ENCODE measurements around the gene CASK.

Gene CASK

GRCh38 chrX:41906515-41907187, 16.7 kb downstream of the CASK start:
- DNase-seq = no peak

DNA sequence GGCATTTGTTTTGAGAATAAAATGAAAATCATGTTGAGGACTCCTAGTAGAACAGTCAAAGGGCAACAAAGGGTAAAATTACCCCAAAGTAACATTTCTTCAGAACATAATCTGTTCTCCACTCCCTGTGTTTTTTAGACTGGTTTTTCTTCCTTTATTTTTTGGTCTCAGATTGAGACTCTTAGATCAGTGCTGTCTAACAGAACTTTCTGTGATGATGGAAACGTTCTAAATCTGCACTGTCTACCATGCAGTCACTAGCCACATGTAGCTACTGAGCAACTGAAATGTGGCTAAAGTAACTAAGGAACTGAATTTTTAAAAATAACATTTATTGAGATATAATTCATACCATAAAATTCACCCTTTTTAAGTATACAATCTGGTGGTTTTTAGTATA, 19.8 kb downstream of the CASK start:
- no peak for DNase-seq

DNA sequence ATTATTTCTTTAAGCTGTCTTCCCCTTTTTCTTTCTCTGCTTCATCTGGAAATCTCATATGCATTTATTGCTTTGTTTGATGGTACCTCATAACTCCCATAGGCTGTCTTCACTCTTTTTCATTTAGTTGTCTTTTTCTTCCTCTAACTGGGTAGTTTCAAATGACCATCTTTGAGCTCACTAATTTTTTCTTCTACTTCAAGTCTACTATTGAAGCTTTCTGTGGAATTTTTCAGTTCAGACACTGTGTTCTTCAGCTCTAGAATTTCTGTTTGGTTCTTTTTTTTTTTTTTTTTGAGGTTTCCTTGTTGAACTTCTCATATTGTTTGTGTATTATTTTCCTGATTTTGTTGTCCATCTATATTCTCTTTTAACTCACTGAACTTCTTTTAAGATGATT, 23.0 kb downstream of the CASK start:
- no peak for DNase-seq

- no peak for DNase-seq
Measured at GRCh38 chrX:41895826-41896225, 27.5 kb downstream of the CASK start.

- DNase-seq = no peak
Measured at GRCh38 chrX:41890026-41890423, 33.3 kb downstream of the CASK start.

GRCh38 chrX:41889317-41890025, 33.9 kb downstream of the CASK start:
- no peak for DNase-seq

DNA sequence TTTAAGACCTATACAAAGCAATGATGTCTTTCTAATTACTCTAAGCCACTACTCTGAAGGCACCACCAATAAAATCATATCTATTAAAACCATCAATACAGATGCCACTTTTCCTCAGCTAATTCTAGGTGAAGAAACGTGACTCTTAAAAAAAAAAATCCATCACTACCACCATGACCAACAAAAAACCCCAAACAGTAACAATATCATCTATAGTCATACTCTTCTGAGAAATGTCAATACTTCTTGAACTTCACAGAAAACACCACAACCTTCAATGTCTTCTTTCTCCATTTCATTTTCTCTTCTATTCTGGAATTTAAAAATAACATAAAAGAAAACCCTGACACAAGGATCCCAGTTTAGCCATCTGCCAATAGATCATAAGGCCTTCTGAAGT, 35.7 kb downstream of the CASK start:
- DNase-seq = no peak

DNA sequence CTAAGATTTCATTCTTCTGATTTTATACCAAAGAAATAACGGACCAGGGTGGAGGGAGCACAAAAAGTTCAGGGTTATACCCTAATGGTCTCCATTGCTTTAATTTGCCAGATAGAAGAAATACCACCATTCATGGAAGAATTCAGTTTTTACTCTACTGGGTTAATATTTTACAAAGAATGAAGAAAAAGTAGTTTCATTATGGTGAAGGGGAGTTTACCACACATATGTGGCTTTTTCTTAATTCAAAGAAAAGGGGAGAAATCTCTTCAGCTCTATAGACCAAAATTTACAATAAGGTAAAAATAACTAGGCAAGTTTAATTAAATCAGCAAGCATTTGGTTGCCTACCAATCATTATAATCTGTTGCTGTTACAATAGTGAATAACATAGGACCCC, 37.6 kb downstream of the CASK start:
- DNase-seq = no peak

GRCh38 chrX:41881166-41881565, 42.2 kb downstream of the CASK start:
- no peak for DNase-seq

GRCh38 chrX:41877167-41877566, 46.2 kb downstream of the CASK start:
- DNase-seq = no peak

GRCh38 chrX:41875142-41875541, 48.2 kb downstream of the CASK start:
- DNase-seq = no peak

DNA sequence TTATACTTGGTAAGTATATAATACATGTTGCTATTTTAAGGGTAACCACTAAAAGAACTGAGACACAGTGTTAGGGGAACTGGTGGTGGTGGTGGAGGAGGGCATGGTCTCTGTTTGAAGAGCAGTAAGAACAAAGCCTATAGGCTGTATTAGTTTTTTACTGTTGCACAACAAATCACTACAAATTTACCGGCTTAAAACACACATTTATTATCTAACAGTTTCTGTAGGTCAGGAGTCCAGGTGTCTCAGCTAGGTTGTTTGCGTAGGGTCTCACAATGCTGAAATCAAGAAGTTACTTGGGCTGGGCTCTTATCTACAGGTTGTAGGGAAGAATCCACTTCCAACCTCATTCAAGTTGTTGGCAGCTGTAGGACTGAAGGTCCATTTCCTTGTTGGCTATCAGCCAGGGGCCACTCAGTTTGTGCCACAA, 52.6 kb downstream of the CASK start:
- no peak for DNase-seq

DNA sequence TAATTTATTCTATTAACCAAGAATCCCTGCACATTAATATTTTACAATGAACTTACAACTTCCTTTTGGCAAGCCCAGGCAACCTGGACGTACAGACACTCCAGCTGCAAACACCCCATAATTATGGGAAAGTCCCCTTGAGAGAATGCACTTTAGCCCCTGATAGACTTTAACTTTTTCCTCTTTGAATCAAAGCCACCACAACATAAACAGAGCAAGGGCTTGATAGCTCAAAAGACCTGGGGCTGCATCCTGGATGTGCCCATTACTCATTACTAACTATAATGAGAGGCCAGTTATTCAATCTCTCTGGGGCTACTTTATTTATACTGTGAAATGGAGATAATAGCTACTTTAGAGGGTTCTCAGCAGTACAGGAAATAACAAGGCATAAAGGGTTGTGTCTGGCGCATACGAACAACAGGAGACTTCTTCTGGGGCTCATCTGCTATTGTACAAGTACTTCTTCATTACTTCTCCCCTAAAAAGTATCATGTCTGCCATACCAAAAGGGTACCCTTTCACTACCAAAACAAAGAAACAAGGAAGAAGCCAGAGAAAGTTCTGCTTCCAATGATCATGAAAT, 54.9 kb downstream of the CASK start:
- DNase-seq = no peak

DNA sequence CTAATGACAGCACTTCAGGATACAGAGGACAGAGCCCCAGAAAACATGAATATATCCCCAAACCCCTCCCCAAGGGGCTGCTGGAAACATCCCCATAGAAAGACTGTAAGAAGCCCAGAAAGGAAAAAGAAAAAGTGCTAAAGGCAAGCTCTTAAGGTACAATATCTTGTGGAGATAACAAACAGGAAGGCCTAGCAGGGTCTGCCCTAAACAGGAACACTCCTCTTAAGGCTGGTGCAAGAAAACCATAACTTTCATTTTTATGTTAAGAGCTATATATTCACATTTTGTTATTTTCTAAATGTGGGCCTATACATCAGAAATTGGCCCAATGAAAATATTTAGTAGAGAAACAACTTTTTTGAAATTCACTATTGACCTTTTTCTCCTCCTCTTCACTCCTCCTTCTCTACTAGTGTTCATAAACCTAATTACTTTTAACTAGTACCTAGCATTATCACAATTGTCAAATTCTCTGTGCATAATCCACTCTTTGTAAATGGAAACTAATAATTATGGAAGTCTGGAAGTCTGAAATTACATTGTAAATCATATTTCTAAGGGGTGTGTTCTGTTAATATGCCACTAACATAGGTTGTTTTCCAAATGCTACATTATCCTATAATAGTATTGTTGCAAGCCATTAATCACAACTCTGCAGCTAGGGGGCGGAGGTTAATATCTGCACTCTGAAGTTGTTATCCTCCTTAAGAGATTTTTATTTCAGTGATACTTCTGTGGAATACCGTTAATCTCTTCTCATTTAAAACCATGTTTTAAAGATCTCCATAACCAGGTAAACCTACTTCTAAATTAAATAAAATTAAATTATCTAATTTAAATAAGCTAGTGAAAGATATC, 59.8 kb downstream of the CASK start:
- no peak for DNase-seq

DNA sequence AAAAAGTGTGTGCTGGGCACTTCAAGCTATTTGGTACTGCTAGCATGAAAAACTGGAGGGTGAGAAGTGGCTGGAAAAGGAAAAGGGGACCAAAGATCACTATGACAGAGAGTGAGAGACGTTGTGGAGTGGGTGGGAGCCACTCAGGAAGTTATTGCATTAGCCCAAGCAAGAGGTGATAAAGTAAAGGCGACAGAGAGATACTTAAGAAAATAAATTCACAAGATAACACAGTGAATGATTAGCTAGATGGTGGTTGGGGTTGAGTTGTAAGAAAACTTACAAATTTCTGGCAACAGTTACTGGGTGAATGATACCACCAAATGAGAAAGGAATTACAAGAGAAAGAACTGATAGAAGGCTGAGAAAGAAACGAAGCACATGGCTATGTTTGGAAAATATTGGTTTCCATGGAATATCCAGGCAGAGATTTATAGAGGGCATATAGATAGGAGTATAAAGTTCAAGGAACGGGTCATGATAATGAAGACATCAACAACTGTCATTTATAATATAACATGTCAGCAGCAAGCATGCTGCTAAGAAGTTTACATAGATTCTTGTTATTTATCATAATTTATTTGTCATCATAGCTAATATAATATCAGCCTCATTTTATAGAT, 60.7 kb downstream of the CASK start:
- no peak for DNase-seq

DNA sequence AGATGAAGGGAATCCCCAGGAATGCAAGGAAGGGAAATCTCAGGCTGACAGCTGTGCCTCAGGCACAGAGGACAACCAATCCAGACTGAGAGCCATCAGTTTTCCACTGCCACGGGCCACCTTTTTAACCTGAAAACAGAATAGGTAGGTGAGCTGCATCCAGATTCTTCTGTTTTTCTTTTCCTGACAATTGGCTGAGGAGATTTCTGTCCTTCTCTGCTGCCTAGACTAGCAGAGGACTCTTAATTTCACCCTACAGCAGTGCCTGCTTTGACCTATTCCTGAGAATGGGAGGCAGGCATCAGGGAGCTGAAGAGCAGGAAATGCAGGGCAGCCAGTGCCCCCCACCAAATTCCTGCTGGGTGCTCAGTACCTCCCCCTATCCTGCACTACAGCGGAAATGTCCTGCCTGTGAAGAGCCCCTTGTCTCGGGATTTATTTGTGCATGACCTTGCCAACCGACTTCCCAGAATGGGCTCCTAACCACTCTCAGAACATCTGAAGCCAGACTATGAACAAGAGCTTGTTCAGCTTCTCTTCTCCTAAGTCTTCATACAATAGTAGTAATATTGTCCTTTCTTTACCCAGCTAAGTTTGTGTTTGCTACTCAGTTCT, 65.1 kb downstream of the CASK start:
- no peak for DNase-seq

GRCh38 chrX:41857670-41858069, 65.7 kb downstream of the CASK start:
- DNase-seq = no peak

DNA sequence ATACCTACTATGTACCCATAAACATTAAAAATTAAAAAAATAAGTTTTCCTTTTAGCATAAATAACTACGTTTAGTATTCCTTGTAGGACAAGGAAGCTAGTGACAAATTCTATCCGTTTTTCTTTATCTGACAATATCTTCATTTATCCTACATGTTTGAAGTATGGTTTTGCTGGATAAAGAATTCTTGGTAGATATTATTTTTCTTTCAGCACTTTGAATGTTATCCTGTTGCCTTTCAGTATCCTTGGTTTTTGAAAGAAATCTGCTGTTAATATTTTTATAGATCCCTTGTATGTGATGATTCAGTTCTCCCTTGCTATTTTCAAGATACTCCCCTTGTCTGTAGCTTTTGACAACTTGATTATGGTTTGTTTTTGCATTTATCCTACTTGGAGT, 76.6 kb downstream of the CASK start:
- no peak for DNase-seq

DNA sequence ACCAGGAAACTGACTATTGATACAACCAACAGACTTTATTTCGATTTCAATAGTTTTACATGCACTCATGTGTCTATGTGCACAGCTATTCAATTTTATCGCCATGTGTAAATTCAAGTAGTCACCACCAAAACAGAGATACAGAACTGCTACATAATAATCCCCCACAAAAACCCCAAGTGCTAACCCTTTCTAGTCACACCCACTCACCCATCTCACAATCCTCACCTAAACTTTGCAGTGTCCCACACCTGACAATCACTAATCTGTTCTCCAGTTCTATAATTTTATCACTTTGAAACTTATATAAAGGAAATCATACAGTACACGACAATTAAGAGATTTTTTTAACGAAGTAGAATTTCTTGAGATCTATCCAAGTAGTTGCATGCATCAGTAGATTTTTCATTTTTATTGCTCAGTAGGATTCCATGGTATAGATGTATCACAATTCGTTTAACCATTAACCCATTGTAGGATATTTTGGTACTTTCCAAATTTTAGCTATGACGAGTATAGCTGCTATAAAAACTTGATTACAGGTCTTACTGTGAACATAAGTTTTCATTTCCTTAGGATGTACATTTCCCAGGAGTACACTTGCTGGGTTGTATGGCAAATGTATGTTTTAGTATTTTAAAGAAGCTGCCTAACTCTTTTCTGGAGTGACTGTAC, 85.9 kb downstream of the CASK start:
- no peak for DNase-seq

- no peak for DNase-seq
Measured at GRCh38 chrX:41828826-41829225, 94.5 kb downstream of the CASK start.

DNA sequence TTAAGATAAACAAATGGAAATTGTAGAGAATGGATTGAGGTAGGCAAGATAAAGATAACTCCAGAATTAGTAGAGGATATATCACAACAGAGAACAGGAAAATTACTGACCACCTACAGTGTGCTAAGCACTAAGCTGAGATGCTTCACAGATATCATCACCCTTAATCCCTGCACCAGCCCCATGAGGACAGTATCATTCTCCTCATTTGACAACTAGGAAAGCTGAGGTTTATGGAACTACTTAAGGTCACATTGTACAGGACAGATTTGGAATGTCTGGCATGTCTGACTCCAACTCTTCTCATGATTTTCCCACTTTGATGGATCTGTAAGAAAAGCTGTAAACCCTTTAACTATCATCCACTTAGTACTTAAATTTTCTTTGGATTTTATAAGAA, 95.5 kb downstream of the CASK start:
- DNase-seq = no peak

DNA sequence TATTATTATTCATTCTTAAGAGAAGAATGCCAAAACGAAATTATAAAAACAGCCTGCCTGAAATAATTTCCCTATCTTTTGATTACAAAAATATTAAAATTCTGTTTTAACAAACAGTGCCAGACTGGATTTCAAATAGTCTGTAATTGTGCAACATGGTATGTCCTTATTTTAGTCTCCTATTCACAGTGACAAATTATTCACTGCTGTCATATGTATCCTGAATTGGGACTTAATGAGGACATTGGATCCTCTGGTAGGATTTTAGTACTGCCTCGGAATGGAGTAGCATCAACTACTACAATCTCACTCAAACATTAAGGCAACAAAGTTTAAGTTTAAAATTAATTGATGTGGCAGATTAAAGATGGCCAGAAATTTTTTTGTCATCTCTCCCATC, 97.6 kb downstream of the CASK start:
- DNase-seq = no peak
